IMR-90 (cell line): ENCODE data around the gene SULT1B1. TPM values are rescaled to one million over a fixed set of nuclear protein-coding genes. Genes with fewer than 3 reads are reported as not detected.

Experiments used
- ATAC-seq: fragments of 200-7000 bp; cut with Tn5 transposase; 2 replicates; pipeline ENCODE4 v1.9.1; 2020; ENCODE audit warnings: low read depth, mild to moderate bottlenecking, moderate library complexity
- BruUV-seq: library from RNA; stranded (reverse); fragments of 400-500 nt; replicated peaks from 2 replicates; lab custom pipeline; 2021; lab: Mats Ljungman, UMichigan
- CTCF ChIA-PET: fragments of 300-600 bp; formaldehyde crosslinking; extraction: SDS; loops from one replicate; lab custom pipeline; 2021; ENCODE audit warnings: antibody characterized with exemption; lab: Yijun Ruan, JAX
- POLR2A ChIA-PET: fragments of 300-600 bp; sonication (Branson Sonifier 250); formaldehyde crosslinking; loops from one replicate; lab custom pipeline; 2022; ENCODE audit warnings: antibody characterized with exemption; ENCODE audit not compliant: unreplicated experiment; lab: Charles Lee
- DNase-seq: peaks from one replicate; pipeline ENCODE4 v3.0.0; 2013
- H2AFZ ChIP-seq: replicated peaks from 2 replicates; pipeline ENCODE3; 2013; ENCODE audit warnings: low read length, mild to moderate bottlenecking; ENCODE audit not compliant: poor library complexity
- H2AK5ac ChIP-seq: 2 replicates; pipeline ENCODE4 v1.6.1; 2013; ENCODE audit warnings: low read depth, low read length, inconsistent platforms
- H2AK9ac ChIP-seq: replicated peaks from 2 replicates; pipeline ENCODE3; 2013; ENCODE audit warnings: mild to moderate bottlenecking, low read depth, low read length, moderate library complexity; ENCODE audit not compliant: poor library complexity
- H2BK120ac ChIP-seq: 2 replicates; pipeline ENCODE4 v1.6.1; 2013; ENCODE audit warnings: low read depth, low read length, inconsistent platforms
- H2BK15ac ChIP-seq: 3 replicates; pipeline ENCODE4 v1.6.1; 2013; ENCODE audit warnings: low read depth, low read length, inconsistent platforms
- H2BK20ac ChIP-seq: 2 replicates; pipeline ENCODE4 v1.6.1; 2013; ENCODE audit warnings: low read depth, mild to moderate bottlenecking, inconsistent platforms, low read length, moderate library complexity
- H2BK5ac ChIP-seq: 2 replicates; pipeline ENCODE4 v1.6.1; 2013; ENCODE audit warnings: mild to moderate bottlenecking, low read depth, low read length, inconsistent platforms; ENCODE audit not compliant: poor library complexity, severe bottlenecking
- H3K14ac ChIP-seq: replicated peaks from 2 replicates; pipeline ENCODE4 v1.6.1; 2013; ENCODE audit warnings: low read depth, low read length, inconsistent platforms
- H3K18ac ChIP-seq: 2 replicates; pipeline ENCODE4 v1.6.1; 2013; ENCODE audit warnings: low read depth, low read length, control low read depth
- H3K23ac ChIP-seq: 2 replicates; pipeline ENCODE4 v1.6.1; 2013; ENCODE audit warnings: low read depth, low read length, inconsistent platforms
- H3K27ac ChIP-seq: 2 replicates; pipeline ENCODE4 v1.5.1; 2013; ENCODE audit warnings: mild to moderate bottlenecking, control low read depth, low read length; ENCODE audit not compliant: insufficient read depth
- H3K27me3 ChIP-seq: 2 replicates; pipeline ENCODE4 v1.6.1; 2013; ENCODE audit warnings: low read length; ENCODE audit not compliant: control insufficient read depth, insufficient read depth
- H3K36me3 ChIP-seq: 2 replicates; pipeline ENCODE4 v1.6.1; 2013; ENCODE audit warnings: low read length, mixed read lengths; ENCODE audit not compliant: control insufficient read depth, insufficient read depth
- H3K4ac ChIP-seq: 2 replicates; pipeline ENCODE4 v1.6.1; 2013; ENCODE audit warnings: low read depth, low read length, inconsistent platforms
- H3K4me1 ChIP-seq: 2 replicates; pipeline ENCODE4 v1.6.1; 2013; ENCODE audit warnings: low read length, mixed read lengths; ENCODE audit not compliant: control insufficient read depth, insufficient read depth
- H3K4me2 ChIP-seq: 2 replicates; pipeline ENCODE4 v1.6.1; 2013; ENCODE audit warnings: low read depth, mild to moderate bottlenecking, control low read depth, low read length, moderate library complexity
- H3K4me3 ChIP-seq: 2 replicates; pipeline ENCODE4 v1.5.1; 2013; ENCODE audit warnings: low read depth, mild to moderate bottlenecking, control low read depth, low read length, moderate library complexity; ENCODE audit not compliant: insufficient read depth
- H3K56ac ChIP-seq: 2 replicates; pipeline ENCODE4 v1.6.1; 2013; ENCODE audit warnings: low read length, inconsistent platforms; ENCODE audit not compliant: insufficient read depth; ENCODE audit errors: extremely low read depth
- H3K79me1 ChIP-seq, 2 experiments: 2 replicates each; pipeline ENCODE4 v1.6.1; 2013; ENCODE audit warnings: low read length in 2 of 2, inconsistent platforms in 1 of 2, low read depth in 1 of 2
- H3K9ac ChIP-seq: 2 replicates; pipeline ENCODE4 v1.6.1; 2013; ENCODE audit warnings: low read depth, low read length, control low read depth
- H3K9me1 ChIP-seq: 2 replicates; pipeline ENCODE4 v1.6.1; 2013; ENCODE audit warnings: low read length, inconsistent platforms; ENCODE audit not compliant: insufficient read depth
- H3K9me3 ChIP-seq: 2 replicates; pipeline ENCODE4 v1.6.1; 2013; ENCODE audit warnings: low read length; ENCODE audit not compliant: control insufficient read depth, insufficient read depth
- H4K20me1 ChIP-seq: 2 replicates; pipeline ENCODE4 v1.6.1; 2013; ENCODE audit warnings: low read length, inconsistent platforms; ENCODE audit not compliant: insufficient read depth
- H4K5ac ChIP-seq: 2 replicates; pipeline ENCODE4 v1.6.1; 2013; ENCODE audit warnings: mild to moderate bottlenecking, low read depth, low read length, control low read depth
- H4K8ac ChIP-seq, 2 experiments: 2 replicates each; pipeline ENCODE4 v1.6.1; 2013; ENCODE audit warnings: low read depth in 2 of 2, low read length in 2 of 2, control low read depth in 1 of 2, inconsistent platforms in 1 of 2
- H4K91ac ChIP-seq: 2 replicates; pipeline ENCODE4 v1.6.1; 2013; ENCODE audit warnings: low read depth, low read length, inconsistent platforms; ENCODE audit not compliant: insufficient read depth
- BHLHE40 ChIP-seq: fragments of 150-350 bp; IDR thresholded peaks from 2 replicates; pipeline ENCODE4 v1.6.1; 2016; ENCODE audit warnings: mild to moderate bottlenecking, low read depth, low read length
- CEBPB ChIP-seq: IDR thresholded peaks from 2 replicates; pipeline ENCODE4 v1.6.1; 2012; ENCODE audit warnings: low read depth, low read length, improper control_type of control experiment
- CHD1 ChIP-seq: IDR thresholded peaks from 2 replicates; pipeline ENCODE4 v1.6.1; 2012; ENCODE audit warnings: low read depth, low read length, improper control_type of control experiment
- ELK1 ChIP-seq: fragments of 150-350 bp; IDR thresholded peaks from 2 replicates; pipeline ENCODE4 v1.6.1; 2016; ENCODE audit warnings: low read depth, mild to moderate bottlenecking, low read length, moderate library complexity, borderline replicate concordance
- FOS ChIP-seq: fragments of 150-350 bp; IDR thresholded peaks from 2 replicates; pipeline ENCODE4 v1.6.1; 2016; ENCODE audit warnings: low read depth, low read length
- MAFK ChIP-seq: IDR thresholded peaks from 2 replicates; pipeline ENCODE4 v1.6.1; 2012; ENCODE audit warnings: low read depth, low read length, improper control_type of control experiment
- MAZ ChIP-seq: IDR thresholded peaks from 2 replicates; pipeline ENCODE4 v1.6.1; 2012; ENCODE audit warnings: low read depth, mild to moderate bottlenecking, low read length, improper control_type of control experiment, moderate library complexity, borderline replicate concordance
- MXI1 ChIP-seq: IDR thresholded peaks from 2 replicates; pipeline ENCODE4 v1.6.1; 2012; ENCODE audit warnings: low read depth, mild to moderate bottlenecking, low read length, moderate library complexity, borderline replicate concordance
- NFE2L2 ChIP-seq: fragments of 150-350 bp; IDR thresholded peaks from 2 replicates; pipeline ENCODE4 v1.6.1; 2016; ENCODE audit warnings: low read depth, mild to moderate bottlenecking, low read length
- POLR2A ChIP-seq: IDR thresholded peaks from 2 replicates; pipeline ENCODE4 v1.6.1; 2012; ENCODE audit warnings: mild to moderate bottlenecking, low read depth, low read length
- RAD21 ChIP-seq: IDR thresholded peaks from 2 replicates; pipeline ENCODE4 v1.6.1; 2012; ENCODE audit warnings: low read length, improper control_type of control experiment
- RCOR1 ChIP-seq: IDR thresholded peaks from 2 replicates; pipeline ENCODE4 v1.6.1; 2012; ENCODE audit warnings: mild to moderate bottlenecking, low read length, improper control_type of control experiment; ENCODE audit not compliant: insufficient replicate concordance
- RFX5 ChIP-seq: IDR thresholded peaks from 2 replicates; pipeline ENCODE4 v1.8.0; 2012; ENCODE audit warnings: low read depth, mild to moderate bottlenecking, low read length, moderate library complexity
- SMC3 ChIP-seq: fragments of 150-350 bp; IDR thresholded peaks from 2 replicates; pipeline ENCODE4 v1.6.1; 2016; ENCODE audit warnings: low read depth, mild to moderate bottlenecking, antibody characterized with exemption, low read length, moderate library complexity
- WGBS, 2 experiments: methylation state at CpG; one replicate each; pipeline versions ENCODE4 v1.1.5 to v1.1.7; 2013; ENCODE audit warnings: missing lambda C conversion rate in 2 of 2; ENCODE audit not compliant: insufficient read length in 1 of 2; ENCODE audit errors: extremely low coverage in 2 of 2; 5-methylcytosine and 5-hydroxymethylcytosine counted together
- dilution Hi-C: fragments of 300-500 bp; cut with HindIII; formaldehyde crosslinking; loops from one replicate; pipeline ENCODE4 v1.14.3; 2018; ENCODE audit warnings: low sequenced_read_pairs; ENCODE audit not compliant: unreplicated experiment
- in situ Hi-C: fragments of 300-500 bp; cut with MboI; formaldehyde crosslinking; loops from 3 replicates; pipeline ENCODE4 v1.14.3; 2019; ENCODE audit warnings: low sequenced_read_pairs, inconsistent platforms, mixed read lengths
- intact Hi-C: fragments of 100-400 bp; cut with micrococcal nuclease; formaldehyde crosslinking; loops from 2 replicates; pipeline ENCODE4 v1.10.0; 2022
- polyA plus RNA-seq, 3 experiments: library from polyadenylated mRNA; depleted of rRNA; stranded (reverse); fragments of >200 nt; gene quantifications; 2 replicates each; pipeline ENCODE4 v1.2.3, GENCODE V29; 2012; ENCODE audit warnings: low replicate concordance in 1 of 3
- total RNA-seq: library from RNA; depleted of rRNA; stranded (reverse); fragments of >200 nt; gene quantifications from 2 replicates; pipeline ENCODE4 v1.2.3, GENCODE V29; 2012
- TF ChIP-seq, protein P1 (sequence below): conservative IDR thresholded peaks from 2 replicates; pipeline ENCODE4 v1.5.1; 2012; ENCODE audit warnings: mild to moderate bottlenecking, low read depth, low read length, improper control_type of control experiment
- TF ChIP-seq, protein P2 (sequence below): fragments of 150-350 bp; IDR thresholded peaks from 2 replicates; pipeline ENCODE4 v1.6.1; 2017; ENCODE audit warnings: mild to moderate bottlenecking, antibody characterized with exemption, low read length, low read depth

The SULT1B1 gene
- total and polyA plus RNA-seq, 2 of the 4 experiments (the other 2 are of a cell fraction), result 0.05 to 0.18 TPM

- Histone ChIP-seq H3K36me3 (no peaks in the 10 kb centered on the region), H2BK15ac (no peak overlapping the region), H2BK120ac (no peak overlapping the region), H2AFZ (no peak overlapping the region), H3K14ac (no peak overlapping the region), H3K27ac (no peak overlapping the region), H3K4me3 (no peak overlapping the region), H2AK9ac (no peak overlapping the region), H3K4ac (no peak overlapping the region), H4K8ac (no peak overlapping the region), H4K91ac (no peak overlapping the region), H3K18ac (no peak overlapping the region), H3K9ac (no peak overlapping the region), H3K9me1 (no peaks in the 10 kb centered on the region), H3K9me3 (no peaks in the 10 kb centered on the region), H3K27me3 (no peaks in the 10 kb centered on the region), H3K23ac (no peak overlapping the region), H3K4me1 (no peaks in the 10 kb centered on the region), H2BK5ac (no peak overlapping the region), H3K4me2 (no peak overlapping the region), H2AK5ac (no peak overlapping the region), H4K20me1 (no peaks in the 10 kb centered on the region), H2BK20ac (no peak overlapping the region), H3K79me1 (no peaks in the 10 kb centered on the region), H4K5ac (no peak overlapping the region), H3K56ac (no peak overlapping the region)
- DNase-seq, result peak; percentile 31
- no CpG with 5 or more reads among the region's 1 CpG for WGBS, 2 experiments
- no peak for ATAC-seq
- in situ Hi-C loops (no loop called here), dilution Hi-C loops (no loop called here), intact Hi-C loops (no loop called here)
- ChIA-PET POLR2A (no interaction called here), CTCF (no interaction called here)
- no TSS peak for BruUV-seq
- TF ChIP-seq, protein P1, sequence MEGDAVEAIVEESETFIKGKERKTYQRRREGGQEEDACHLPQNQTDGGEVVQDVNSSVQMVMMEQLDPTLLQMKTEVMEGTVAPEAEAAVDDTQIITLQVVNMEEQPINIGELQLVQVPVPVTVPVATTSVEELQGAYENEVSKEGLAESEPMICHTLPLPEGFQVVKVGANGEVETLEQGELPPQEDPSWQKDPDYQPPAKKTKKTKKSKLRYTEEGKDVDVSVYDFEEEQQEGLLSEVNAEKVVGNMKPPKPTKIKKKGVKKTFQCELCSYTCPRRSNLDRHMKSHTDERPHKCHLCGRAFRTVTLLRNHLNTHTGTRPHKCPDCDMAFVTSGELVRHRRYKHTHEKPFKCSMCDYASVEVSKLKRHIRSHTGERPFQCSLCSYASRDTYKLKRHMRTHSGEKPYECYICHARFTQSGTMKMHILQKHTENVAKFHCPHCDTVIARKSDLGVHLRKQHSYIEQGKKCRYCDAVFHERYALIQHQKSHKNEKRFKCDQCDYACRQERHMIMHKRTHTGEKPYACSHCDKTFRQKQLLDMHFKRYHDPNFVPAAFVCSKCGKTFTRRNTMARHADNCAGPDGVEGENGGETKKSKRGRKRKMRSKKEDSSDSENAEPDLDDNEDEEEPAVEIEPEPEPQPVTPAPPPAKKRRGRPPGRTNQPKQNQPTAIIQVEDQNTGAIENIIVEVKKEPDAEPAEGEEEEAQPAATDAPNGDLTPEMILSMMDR, result no peak
- TF ChIP-seq, protein P2, sequence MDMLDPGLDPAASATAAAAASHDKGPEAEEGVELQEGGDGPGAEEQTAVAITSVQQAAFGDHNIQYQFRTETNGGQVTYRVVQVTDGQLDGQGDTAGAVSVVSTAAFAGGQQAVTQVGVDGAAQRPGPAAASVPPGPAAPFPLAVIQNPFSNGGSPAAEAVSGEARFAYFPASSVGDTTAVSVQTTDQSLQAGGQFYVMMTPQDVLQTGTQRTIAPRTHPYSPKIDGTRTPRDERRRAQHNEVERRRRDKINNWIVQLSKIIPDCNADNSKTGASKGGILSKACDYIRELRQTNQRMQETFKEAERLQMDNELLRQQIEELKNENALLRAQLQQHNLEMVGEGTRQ, result no peak
- no peak for TF ChIP-seq RAD21
- no peak for TF ChIP-seq CHD1
- TF ChIP-seq MXI1, result no peak
- TF ChIP-seq MAFK, result no peak
- no peak for TF ChIP-seq ELK1
- no peak for TF ChIP-seq SMC3
- TF ChIP-seq NFE2L2, result no peak
- no peak for TF ChIP-seq RFX5
- TF ChIP-seq BHLHE40, result no peak
- no peak for TF ChIP-seq CEBPB
- TF ChIP-seq FOS, result no peak
- TF ChIP-seq RCOR1, result no peak
- TF ChIP-seq MAZ, result no peak
- no peak for TF ChIP-seq POLR2A
These were observed 6.7 kb downstream of the SULT1B1 start for GRCh38 chr4:69753686-69754085.
